Fibroblast of pulmonary artery (primary cell): ENCODE results near the gene SELENOK.

ENCODE experiments used
- DNase-seq: peaks from one replicate; pipeline ENCODE4 v3.0.0-alpha.2; 2010; ENCODE audit warnings: low read depth
- H3K4me3 ChIP-seq: replicated peaks from 2 replicates; pipeline ENCODE4 v1.5.1; 2011; ENCODE audit warnings: low read depth, mild to moderate bottlenecking, control low read depth, low read length, moderate library complexity
- CTCF ChIP-seq: IDR thresholded peaks from 2 replicates; pipeline ENCODE4 v1.5.1; 2011; ENCODE audit warnings: mild to moderate bottlenecking, control low read depth, low read length, inconsistent platforms; ENCODE audit errors: missing control alignments

SELENOK gene

GRCh38 chr3:53887446-53887845 is 4.2 kb downstream of the SELENOK start:
- H3K4me3 ChIP-seq = no peak overlapping the region
- no peak for TF ChIP-seq CTCF
- no peak for DNase-seq

- TF ChIP-seq CTCF = no peak
- DNase-seq = no peak
- no peak overlapping the region for H3K4me3 ChIP-seq
Measured at GRCh38 chr3:53885239-53885638, 6.4 kb downstream of the SELENOK start.

GRCh38 chr3:53884623-53885022 is 7.0 kb downstream of the SELENOK start:
- no peak for DNase-seq
- TF ChIP-seq CTCF = no peak
- H3K4me3 ChIP-seq = no peak overlapping the region

- TF ChIP-seq CTCF = no peak
- DNase-seq = no peak
- no peak overlapping the region for H3K4me3 ChIP-seq
Measured at GRCh38 chr3:53883008-53883407, 8.7 kb downstream of the SELENOK start.

- H3K4me3 ChIP-seq = peak within 1 kb of the TSS; percentile 68
- no peak for TF ChIP-seq CTCF
- peak; percentile 86 for DNase-seq
Measured at GRCh38 chr3:53881691-53882593, 9.7 kb downstream of the SELENOK start, which contains the start of gene ACTR8. Gene ACTR8 (minus strand): TSS chr3:53882152. CDS start chr3:53882101, 51 bp downstream.

- DNase-seq = peak; percentile 37
- peak overlapping the region; percentile 68 for H3K4me3 ChIP-seq
- TF ChIP-seq CTCF = no peak
Measured at GRCh38 chr3:53880396-53881345, 11.0 kb downstream of the SELENOK start.
